ENCODE results near the gene DCN.

Gene DCN

GRCh38 chr12:91099836-91100235, 82.8 kb downstream of the DCN start:
- DNase-seq (ENCODE audit: low read depth): no peak

DNA sequence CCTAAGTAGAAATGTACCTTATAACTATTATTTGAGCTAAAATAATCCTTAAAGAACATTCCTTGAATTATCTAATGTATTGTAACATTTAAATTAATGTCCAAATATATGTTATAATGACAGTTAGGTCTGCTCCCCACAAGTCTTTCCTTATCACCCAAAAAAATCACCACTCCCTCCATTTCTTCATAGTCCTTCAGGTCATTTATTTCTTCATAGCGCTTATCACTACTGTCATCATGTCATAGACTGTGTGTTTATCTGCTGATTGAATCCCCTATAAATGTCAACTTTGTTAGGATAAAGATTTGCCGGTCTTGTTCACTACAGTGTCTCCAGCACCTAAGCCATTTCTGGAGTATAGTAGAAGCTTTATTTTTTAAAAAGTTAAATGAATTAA, 83.3 kb downstream of the DCN start:
- DNase-seq (ENCODE audit: low read depth): no peak

GRCh38 chr12:91098941-91099340, 83.7 kb downstream of the DCN start:
- no peak for DNase-seq (ENCODE audit: low read depth)

GRCh38 chr12:91098461-91098860, 84.2 kb downstream of the DCN start:
- no peak for DNase-seq (ENCODE audit: low read depth)

- DNase-seq (ENCODE audit: low read depth): no peak
Observed at GRCh38 chr12:91094957-91095356, 87.7 kb downstream of the DCN start.

GRCh38 chr12:91094032-91094662, 88.5 kb downstream of the DCN start:
- no peak for DNase-seq (ENCODE audit: low read depth)

DNA sequence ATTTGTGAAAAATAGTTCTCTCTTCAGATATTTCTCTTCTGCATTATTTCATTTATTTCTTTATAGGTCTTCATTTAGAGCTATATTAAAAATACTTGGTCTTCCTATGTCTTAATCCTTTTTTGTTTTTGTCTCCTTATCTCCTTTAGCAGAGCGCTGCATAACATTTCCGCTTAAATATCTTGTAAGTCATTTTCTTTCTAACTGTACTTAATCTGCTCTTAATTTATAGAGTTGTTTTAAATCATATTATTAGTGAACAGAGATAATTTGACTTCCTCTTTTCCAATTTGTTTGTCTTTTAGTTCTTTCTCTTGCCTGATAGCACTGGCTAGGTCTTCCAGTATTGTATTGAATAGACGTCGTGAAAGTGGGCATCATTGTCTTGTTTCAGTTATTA, 89.3 kb downstream of the DCN start:
- DNase-seq (ENCODE audit: low read depth): no peak

- DNase-seq (ENCODE audit: low read depth): no peak
Observed at GRCh38 chr12:91091916-91092715, 90.5 kb downstream of the DCN start.

All from stimulated activated CD8-positive, alpha-beta memory T cell treated with anti-CD3 and anti-CD28 coated beads, Interleukin-12 subunit alpha, Interleukin-12 subunit beta, amount 100 ng/mL, for 4 hours (primary cell).